Endothelial cell of umbilical vein (primary cell): ENCODE data around the gene CCNI.

ENCODE experiments used
- CTCF ChIP-seq, 2 donors: IDR thresholded peaks; 1 replicate in 1 of 2; 2 replicates in 1 of 2; pipeline ENCODE4 v1.5.1; 2011; ENCODE audit warnings: low read length in 2 of 2, mild to moderate bottlenecking in 2 of 2, moderate library complexity in 2 of 2, control low read depth in 1 of 2, inconsistent platforms in 1 of 2, low read depth in 1 of 2; ENCODE audit not compliant: insufficient read depth in 1 of 2; ENCODE audit errors: extremely low read depth in 1 of 2
- EZH2 ChIP-seq: IDR thresholded peaks from 2 replicates; pipeline ENCODE4 v1.6.1; 2012; ENCODE audit warnings: borderline replicate concordance, low read depth, mild to moderate bottlenecking, moderate library complexity, low read length, inconsistent platforms; ENCODE audit not compliant: severe bottlenecking
- POLR2A ChIP-seq: IDR thresholded peaks from 2 replicates; pipeline ENCODE4 v1.6.1; 2012; ENCODE audit warnings: low read depth, mild to moderate bottlenecking, control low read depth, low read length
- POLR2AphosphoS5 ChIP-seq: IDR thresholded peaks from 2 replicates; pipeline ENCODE4 v1.6.1; 2012; ENCODE audit warnings: low read depth, mild to moderate bottlenecking, control low read depth, low read length, moderate library complexity; ENCODE audit not compliant: insufficient read depth

GRCh38 chr4:77044461-77045150 is 31.2 kb downstream of the CCNI start:
- TF ChIP-seq CTCF (IDR thresholded peaks at IDR 0.05; ENCODE audit: extremely low read depth in 1 of 2, insufficient read depth in 1 of 2, low read depth in 1 of 2, low read length in 2 of 2), result peak; percentile 37 to 46
- no peak for TF ChIP-seq POLR2A
- TF ChIP-seq EZH2, result no peak
- TF ChIP-seq POLR2AphosphoS5, result no peak
